HG02885 (cell line): Measurements from ENCODE around the gene PTPN14.
"Not testable (repeated sequence)": the region's sequence is repeated elsewhere in the genome, so short reads cannot be mapped to it uniquely, and the experiment has no call there.

Experiments
- ATAC-seq: cut with Tn5 transposase; IDR thresholded peaks from one replicate; pipeline ENCODE4 v1.9.1; 2021; ENCODE audit warnings: mild to moderate bottlenecking; ENCODE audit not compliant: unreplicated experiment, poor library complexity

PTPN14 gene

DNA sequence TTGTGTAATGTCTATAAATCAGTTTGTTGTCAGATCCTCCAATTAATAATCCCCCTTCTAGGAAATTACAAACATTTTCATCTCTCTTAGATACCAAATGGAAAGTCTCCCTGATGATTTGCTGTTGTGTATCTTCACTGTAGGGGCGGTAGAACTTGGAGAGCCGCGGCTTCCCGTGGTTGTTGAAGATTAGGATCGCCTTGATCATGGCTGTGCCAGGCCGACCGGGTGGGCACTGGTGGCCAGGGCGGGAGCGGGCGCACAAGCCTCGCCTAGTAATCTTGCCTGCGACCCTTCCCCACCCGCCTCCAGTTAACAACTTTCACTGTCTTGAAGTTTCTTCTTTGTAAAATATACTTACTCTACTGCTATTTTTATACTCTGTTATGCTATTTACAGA, 68.2 kb downstream of the PTPN14 start:
- not testable (repeated sequence) for ATAC-seq

DNA sequence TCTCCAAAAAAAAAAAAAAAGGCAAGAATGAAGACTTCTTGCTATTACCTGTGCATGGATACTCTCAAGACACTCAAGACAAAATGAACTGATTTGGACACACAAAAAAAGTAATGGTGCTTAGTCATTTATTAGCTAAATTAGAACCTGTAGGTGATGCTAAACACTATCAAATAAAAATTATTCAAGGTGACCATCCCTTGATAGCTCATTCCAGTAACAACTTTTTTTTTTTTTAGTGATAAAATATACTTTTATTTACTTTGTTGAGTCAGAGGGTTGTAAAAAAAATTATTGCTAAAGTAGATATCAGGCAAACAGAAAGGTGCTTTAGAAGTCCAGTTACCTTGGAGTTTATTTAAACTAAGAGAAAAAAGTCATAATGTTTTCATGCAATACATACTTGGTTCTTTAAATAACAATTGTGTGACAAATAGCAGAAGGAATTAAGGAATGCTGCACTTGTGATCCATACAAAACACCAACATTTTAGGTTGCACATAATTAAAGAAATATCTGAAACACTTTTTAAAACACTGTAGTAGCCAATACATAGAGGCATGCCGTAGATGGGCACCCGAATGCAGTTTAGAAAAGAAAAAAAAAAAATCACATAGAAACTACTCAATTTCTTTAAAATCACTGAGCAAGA, 69.3 kb downstream of the PTPN14 start:
- ATAC-seq = not testable (repeated sequence)

GRCh38 chr1:214476986-214477870, 74.2 kb downstream of the PTPN14 start:
- ATAC-seq = no peak

GRCh38 chr1:214476229-214476985, 75.0 kb downstream of the PTPN14 start:
- no peak for ATAC-seq

DNA sequence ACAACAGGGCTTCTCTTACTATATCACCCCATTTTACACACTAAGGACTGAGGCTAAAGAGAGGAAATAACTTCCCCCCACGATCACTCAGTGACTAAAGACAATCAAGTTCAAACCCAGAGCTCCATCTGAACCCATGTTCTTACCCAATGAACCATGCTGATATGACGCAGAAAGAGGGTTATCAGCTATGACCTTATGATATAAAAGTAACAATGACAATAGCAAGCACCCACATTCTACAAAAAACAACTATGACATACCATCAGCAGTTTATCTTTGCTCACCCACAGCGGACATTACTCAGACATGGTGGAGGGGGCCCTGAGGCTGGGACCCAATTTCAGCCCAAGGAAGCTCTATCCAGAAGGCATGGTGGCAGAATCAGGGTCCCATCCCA, 75.7 kb downstream of the PTPN14 start:
- ATAC-seq = no peak

GRCh38 chr1:214475331-214475730, 76.1 kb downstream of the PTPN14 start:
- ATAC-seq = no peak

DNA sequence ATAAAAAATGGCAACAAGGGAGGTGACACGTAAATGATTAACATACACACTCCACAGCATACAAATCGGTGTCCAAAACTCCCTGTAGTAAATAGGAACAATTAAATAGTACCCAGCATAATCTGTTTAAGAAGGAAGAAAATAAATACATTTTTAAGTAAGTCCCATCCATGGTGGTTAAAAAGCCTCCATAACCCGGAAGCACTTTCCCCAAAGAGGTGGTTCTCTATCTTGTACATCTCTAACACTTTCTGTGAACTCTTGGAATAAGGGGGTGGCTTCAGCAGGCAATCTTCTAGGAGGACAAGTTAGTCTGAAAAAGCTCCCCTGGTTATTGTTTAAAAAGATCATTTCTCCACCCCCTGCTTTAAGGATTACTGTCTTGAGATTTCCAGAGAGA, 76.9 kb downstream of the PTPN14 start:
- ATAC-seq = no peak

DNA sequence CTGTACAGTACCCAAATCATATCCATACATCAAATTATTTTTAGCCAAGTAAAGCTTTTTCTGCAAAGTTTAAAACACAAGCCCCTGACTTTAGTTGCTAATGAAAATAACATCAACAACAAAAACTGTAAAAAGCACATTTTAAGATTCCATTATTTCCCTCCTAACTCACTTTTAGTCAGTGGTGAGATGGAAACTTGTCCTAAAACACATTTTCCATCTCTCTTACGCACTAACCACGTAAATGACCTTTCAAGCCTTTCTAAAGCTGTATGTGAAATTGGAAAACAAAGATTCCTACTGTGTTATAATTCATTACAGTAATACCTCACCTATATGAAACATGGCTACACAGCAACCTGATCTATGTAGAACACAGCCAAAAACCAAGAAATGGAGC, 77.5 kb downstream of the PTPN14 start:
- no peak for ATAC-seq

GRCh38 chr1:214473387-214473786, 78.0 kb downstream of the PTPN14 start:
- ATAC-seq = no peak

- ATAC-seq = no peak
These were observed 79.0 kb downstream of the PTPN14 start for GRCh38 chr1:214472364-214472763.

- no peak for ATAC-seq
These were observed 79.9 kb downstream of the PTPN14 start for GRCh38 chr1:214471458-214471857.

- no peak for ATAC-seq
These were observed 81.3 kb downstream of the PTPN14 start for GRCh38 chr1:214470132-214470531.

DNA sequence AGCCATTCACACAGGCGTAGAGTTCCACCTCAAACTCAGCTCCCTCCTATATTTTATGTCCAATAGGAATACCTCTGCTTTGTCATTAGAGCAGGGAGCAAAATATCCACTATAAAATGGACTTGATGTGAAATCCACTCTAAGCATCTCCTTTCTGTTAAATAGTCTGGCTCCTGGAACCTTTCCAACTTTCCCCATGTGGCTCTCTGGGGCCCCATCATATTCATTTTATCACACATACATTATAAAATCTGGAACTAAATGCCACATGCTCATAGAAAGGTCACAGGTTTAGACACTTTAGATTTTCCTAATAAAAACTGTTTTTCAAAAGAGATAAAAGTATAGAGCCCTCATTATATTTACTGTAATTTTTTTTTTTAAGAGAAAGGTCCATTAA, 82.1 kb downstream of the PTPN14 start:
- ATAC-seq = no peak

DNA sequence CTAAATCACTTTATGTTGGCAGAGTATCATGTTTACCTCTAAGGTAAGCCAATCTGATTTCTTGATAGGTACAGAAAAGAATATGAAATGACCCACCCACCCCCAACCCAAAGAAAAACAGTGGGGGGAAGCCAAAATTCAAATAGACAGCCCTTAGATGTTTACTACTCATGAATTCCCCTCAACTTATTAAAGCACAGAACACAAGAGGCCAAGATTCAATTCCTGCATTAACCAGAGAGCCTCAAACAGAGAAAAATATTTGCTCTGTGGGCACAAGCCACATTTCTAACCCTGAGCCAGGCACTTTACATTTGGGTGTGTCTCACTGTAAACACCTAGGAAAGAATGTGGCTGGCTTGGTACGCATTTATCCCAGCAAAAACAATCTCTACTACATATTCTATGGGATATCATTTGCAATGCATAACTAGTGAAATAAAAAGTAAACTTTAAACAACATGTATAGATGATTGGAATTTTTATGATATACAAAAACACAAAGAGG, 84.3 kb downstream of the PTPN14 start:
- no peak for ATAC-seq

DNA sequence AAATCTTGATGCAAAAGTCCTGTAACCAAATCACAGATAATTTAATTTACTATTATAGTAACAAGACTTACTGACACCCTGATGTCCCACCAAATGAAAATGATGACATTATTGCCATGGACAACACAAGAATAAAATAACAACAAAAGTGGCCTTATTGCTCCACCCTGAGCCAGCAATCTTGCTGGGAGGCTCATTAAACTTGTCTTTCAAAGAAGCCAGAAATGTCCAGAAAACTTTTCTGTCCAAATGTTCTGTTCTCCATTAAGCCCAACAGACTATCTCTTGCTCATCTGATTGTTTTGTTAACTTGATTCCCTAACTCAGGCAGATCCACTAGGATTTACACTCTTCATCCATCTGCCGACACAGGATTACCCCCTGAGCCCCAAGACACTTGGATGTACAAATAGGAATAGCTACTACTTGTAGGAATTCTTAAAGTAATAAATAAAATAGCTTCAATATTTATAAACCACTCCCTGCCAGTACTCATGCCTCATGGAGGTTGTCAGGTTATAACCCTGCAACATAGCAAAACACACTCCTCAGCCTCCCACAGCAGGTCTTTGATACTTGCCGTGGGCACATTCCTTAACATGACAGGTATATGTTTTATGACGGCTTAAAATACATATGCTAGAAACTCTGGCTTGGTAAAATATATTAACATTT, 84.9 kb downstream of the PTPN14 start:
- ATAC-seq = no peak

GRCh38 chr1:214464445-214465287, 86.7 kb downstream of the PTPN14 start:
- ATAC-seq = no peak

DNA sequence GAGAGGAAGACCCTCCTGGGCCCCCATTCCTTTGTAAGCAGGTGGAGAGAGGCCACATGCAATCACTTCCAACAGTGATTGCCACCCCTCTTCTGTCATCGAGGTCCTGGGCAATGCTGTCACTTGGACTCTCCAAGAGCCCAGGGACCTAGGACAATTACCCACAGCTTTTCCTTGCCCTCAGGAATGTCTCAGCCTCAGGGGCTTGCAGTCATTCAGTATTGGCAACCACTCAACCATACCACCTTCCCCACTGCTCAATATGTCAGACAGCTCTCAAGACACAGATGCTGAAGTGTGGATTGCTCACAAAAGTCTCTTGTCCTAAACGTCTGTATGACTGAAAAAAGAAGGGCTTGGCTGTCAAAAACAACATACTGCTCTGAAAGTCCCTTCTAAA, 87.8 kb downstream of the PTPN14 start:
- no peak for ATAC-seq

DNA sequence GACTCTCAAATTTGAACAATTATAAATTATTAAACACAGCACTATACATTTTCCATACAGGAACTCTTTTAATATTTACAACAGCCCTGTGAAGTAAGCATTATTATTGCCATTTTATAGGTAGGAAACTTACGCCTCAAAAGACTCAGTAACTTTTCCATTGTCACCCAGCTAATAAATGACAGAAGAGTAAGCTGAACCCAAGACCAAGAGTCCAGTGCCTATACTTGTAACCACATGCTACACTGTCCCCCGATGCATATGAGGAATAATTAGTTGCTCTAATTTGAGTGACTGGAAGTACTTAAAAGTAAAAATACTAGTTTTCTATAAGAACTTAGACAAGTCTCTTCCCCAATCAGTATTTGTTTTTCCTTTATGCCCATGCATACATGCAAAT, 88.5 kb downstream of the PTPN14 start:
- ATAC-seq = no peak

DNA sequence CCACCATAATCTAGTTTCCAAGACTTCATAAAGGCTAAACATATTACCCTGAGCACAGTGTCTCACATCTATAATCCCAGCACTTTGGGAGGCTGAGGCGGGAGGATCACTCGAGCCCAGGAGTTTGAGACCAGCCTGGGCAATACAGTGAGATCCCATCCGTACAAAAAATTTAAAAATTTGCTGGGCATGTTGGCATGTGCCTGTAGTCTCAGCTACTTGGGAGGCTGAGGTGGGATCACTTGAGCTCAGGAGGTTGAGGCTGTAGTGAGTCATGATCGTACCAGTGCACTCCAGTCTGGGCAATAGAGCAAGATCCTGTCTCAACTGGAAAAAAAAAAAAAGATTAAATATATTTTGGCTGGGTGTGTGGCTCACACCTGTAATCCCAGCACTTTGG, 90.1 kb downstream of the PTPN14 start:
- no peak for ATAC-seq
